ENCODE measurements around the gene UNC93A.

UNC93A gene

DNA sequence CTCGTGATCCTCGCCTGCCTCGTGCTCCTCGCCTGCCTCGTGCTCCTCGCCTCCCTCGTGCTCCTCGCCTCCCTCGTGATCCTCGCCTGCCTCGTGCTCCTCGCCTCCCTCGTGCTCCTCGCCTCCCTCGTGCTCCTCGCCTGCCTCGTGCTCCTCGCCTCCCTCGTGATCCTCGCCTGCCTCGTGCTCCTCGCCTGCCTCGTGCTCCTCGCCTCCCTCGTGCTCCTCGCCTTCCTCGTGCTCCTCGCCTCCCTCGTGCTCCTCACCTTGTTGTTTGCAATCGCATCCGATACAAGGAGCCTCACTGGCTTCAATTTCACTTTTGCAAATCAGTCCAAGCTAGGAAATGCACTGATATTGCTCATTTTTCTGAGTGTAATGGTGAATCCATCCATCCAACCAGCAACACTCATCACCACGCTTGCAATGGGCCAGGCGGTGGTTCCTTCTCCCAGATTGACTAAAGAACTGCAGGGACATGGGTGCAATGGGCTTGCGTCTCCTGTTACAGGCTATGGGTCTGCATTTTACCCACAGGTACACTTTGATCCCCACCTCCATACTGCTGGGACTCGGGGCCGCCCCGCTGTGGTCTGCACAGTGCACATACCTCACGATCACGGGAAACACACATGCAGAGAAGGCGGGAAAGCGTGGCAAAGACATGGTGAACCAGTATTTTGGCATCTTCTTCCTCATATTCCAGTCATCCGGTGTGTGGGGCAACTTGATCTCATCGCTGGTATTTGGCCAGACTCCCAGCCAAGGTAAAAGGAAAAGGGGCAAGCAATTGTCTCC is 4.6 kb downstream of the UNC93A start:
- TF ChIP-seq, protein P1, sequence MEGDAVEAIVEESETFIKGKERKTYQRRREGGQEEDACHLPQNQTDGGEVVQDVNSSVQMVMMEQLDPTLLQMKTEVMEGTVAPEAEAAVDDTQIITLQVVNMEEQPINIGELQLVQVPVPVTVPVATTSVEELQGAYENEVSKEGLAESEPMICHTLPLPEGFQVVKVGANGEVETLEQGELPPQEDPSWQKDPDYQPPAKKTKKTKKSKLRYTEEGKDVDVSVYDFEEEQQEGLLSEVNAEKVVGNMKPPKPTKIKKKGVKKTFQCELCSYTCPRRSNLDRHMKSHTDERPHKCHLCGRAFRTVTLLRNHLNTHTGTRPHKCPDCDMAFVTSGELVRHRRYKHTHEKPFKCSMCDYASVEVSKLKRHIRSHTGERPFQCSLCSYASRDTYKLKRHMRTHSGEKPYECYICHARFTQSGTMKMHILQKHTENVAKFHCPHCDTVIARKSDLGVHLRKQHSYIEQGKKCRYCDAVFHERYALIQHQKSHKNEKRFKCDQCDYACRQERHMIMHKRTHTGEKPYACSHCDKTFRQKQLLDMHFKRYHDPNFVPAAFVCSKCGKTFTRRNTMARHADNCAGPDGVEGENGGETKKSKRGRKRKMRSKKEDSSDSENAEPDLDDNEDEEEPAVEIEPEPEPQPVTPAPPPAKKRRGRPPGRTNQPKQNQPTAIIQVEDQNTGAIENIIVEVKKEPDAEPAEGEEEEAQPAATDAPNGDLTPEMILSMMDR (IDR thresholded peaks at IDR 0.05; ENCODE audit: low read depth, low read length, poor library complexity, severe bottlenecking): no peak
- no peak for TF ChIP-seq EZH2phosphoT487 (IDR thresholded peaks at IDR 0.05; ENCODE audit: borderline replicate concordance, low read length)
- H3K27ac ChIP-seq (ENCODE audit: low read depth, low read length): no peak overlapping the region
- H3K4me2 ChIP-seq (ENCODE audit: low read length): no peak overlapping the region

DNA sequence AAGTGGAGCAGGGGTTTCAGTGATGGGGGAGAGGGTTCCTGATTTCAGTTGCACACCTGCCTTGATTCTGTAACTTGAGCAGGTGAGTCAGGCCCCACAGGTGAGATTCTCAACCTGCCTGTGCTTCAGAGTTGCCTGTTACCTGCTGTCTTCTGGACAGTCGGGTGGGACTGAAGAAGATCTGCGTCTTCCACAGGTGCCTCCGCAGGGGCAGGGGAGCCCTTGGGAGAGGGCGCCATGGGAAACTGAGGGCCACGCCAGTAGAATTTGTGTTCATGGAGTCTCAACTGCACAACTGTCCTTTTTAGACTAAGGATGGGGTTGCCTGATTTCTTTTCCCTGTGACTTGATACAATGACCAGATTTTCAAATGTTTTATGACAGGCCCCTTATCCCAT is 5.2 kb downstream of the UNC93A start:
- Histone ChIP-seq H4K20me1 (ENCODE audit: control insufficient read depth, insufficient read depth, low read depth, low read length) (no peaks in the 10 kb centered on the region), H3K27me3 (ENCODE audit: control insufficient read depth, low read length) (peaks cover 13% of the 10 kb centered on the region), H3K27ac (ENCODE audit: low read depth, low read length) (no peak overlapping the region)

More for the DNA sequence above, 4.6 kb downstream of the UNC93A start:
- Histone ChIP-seq H3K36me3 (ENCODE audit: control insufficient read depth, low read length) (no peaks in the 10 kb centered on the region), H3F3A (ENCODE audit: control insufficient read depth, insufficient read depth) (no peaks in the 10 kb centered on the region), H3K9me2 (replicated peaks; ENCODE audit: control insufficient read depth, low read length) (no peaks in the 10 kb centered on the region), H3K9me3 (ENCODE audit: control insufficient read depth, insufficient read depth, low read length) (no peaks in the 10 kb centered on the region), H3K4me3 (ENCODE audit: low read length) (no peak overlapping the region), H3K4me1 (ENCODE audit: control insufficient read depth, low read length) (no peaks in the 10 kb centered on the region), H4K20me1 (ENCODE audit: control insufficient read depth, insufficient read depth, low read depth, low read length) (no peaks in the 10 kb centered on the region), H3K79me2 (ENCODE audit: control insufficient read depth, low read length) (no peaks in the 10 kb centered on the region), H3K27me3 (ENCODE audit: control insufficient read depth, low read length) (peaks cover 19% of the 10 kb centered on the region)

DNA sequence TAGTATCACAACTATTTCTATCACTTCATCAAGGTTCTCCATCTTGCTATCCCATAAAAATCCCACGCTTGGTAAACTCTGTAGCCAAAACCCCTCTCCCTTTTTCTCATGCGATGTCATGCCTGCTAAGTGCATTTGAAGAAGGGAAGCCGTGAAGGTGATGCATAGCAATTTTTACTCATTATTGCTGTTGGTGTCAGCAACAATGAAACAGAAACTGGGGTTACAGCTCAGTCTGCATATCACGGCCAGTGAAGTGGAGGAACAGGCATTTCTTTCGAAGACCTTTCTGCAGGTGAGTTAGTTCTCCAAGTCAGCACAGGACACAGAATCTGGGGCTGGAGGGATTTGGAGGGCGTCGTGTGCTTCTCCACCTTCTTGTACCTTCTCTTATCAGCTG is 5.8 kb downstream of the UNC93A start:
- Histone ChIP-seq H3K4me1 (ENCODE audit: control insufficient read depth, low read length) (no peaks in the 10 kb centered on the region), H3K9me3 (ENCODE audit: control insufficient read depth, insufficient read depth, low read length) (no peaks in the 10 kb centered on the region)

More for the DNA sequence above, 5.2 kb downstream of the UNC93A start:
- TF ChIP-seq, protein P1 (IDR thresholded peaks at IDR 0.05; ENCODE audit: low read depth, low read length, poor library complexity, severe bottlenecking): no peak
- TF ChIP-seq EZH2phosphoT487 (IDR thresholded peaks at IDR 0.05; ENCODE audit: borderline replicate concordance, low read length): no peak
- no peak overlapping the region for H3K4me3 ChIP-seq (ENCODE audit: low read length)
- no peak overlapping the region for H3K4me2 ChIP-seq (ENCODE audit: low read length)
- H3K4me1 ChIP-seq (ENCODE audit: control insufficient read depth, low read length): no peaks in the 10 kb centered on the region
- no peaks in the 10 kb centered on the region for H3K9me3 ChIP-seq (ENCODE audit: control insufficient read depth, insufficient read depth, low read length)
- no peaks in the 10 kb centered on the region for H3K9me2 ChIP-seq (replicated peaks; ENCODE audit: control insufficient read depth, low read length)
- H3K79me2 ChIP-seq (ENCODE audit: control insufficient read depth, low read length): no peaks in the 10 kb centered on the region
- H3F3A ChIP-seq (ENCODE audit: control insufficient read depth, insufficient read depth): no peaks in the 10 kb centered on the region
- H3K36me3 ChIP-seq (ENCODE audit: control insufficient read depth, low read length): no peaks in the 10 kb centered on the region

More for the DNA sequence above, 5.8 kb downstream of the UNC93A start:
- H4K20me1 ChIP-seq (ENCODE audit: control insufficient read depth, insufficient read depth, low read depth, low read length): no peaks in the 10 kb centered on the region
- H3K9me2 ChIP-seq (replicated peaks; ENCODE audit: control insufficient read depth, low read length): no peaks in the 10 kb centered on the region
- TF ChIP-seq, protein P1 (IDR thresholded peaks at IDR 0.05; ENCODE audit: low read depth, low read length, poor library complexity, severe bottlenecking): no peak
- no peak for TF ChIP-seq EZH2phosphoT487 (IDR thresholded peaks at IDR 0.05; ENCODE audit: borderline replicate concordance, low read length)
- H3F3A ChIP-seq (ENCODE audit: control insufficient read depth, insufficient read depth): no peaks in the 10 kb centered on the region
- H3K36me3 ChIP-seq (ENCODE audit: control insufficient read depth, low read length): no peaks in the 10 kb centered on the region
- peaks cover 10% of the 10 kb centered on the region for H3K27me3 ChIP-seq (ENCODE audit: control insufficient read depth, low read length)
- no peak overlapping the region for H3K4me2 ChIP-seq (ENCODE audit: low read length)
- H3K4me3 ChIP-seq (ENCODE audit: low read length): no peak overlapping the region
- H3K79me2 ChIP-seq (ENCODE audit: control insufficient read depth, low read length): no peaks in the 10 kb centered on the region
- no peak overlapping the region for H3K27ac ChIP-seq (ENCODE audit: low read depth, low read length)
